ENCODE data around the gene USP12.
A peak's percentile ranks its signal among the peaks of the same experiment; 100 is the strongest.

Gene USP12

GRCh38 chr13:27101847-27102246 lies 69.8 kb downstream of the USP12 start:
- H3K27ac ChIP-seq = no peak overlapping the region
- TF ChIP-seq ZFX (IDR thresholded peaks at IDR 0.05) = no peak
- TF ChIP-seq CTCF (conservative IDR thresholded peaks at IDR 0.05) = no peak

- no peak overlapping the region for H3K27ac ChIP-seq
- TF ChIP-seq CTCF (conservative IDR thresholded peaks at IDR 0.05) (no peak), ZFX (IDR thresholded peaks at IDR 0.05) (no peak)
These were observed 70.3 kb downstream of the USP12 start for GRCh38 chr13:27101289-27101688.

- H3K27ac ChIP-seq = no peak overlapping the region
- TF ChIP-seq CTCF (conservative IDR thresholded peaks at IDR 0.05) = no peak
- TF ChIP-seq ZFX (IDR thresholded peaks at IDR 0.05) = no peak
These were observed 73.9 kb downstream of the USP12 start for GRCh38 chr13:27097691-27098090.

DNA sequence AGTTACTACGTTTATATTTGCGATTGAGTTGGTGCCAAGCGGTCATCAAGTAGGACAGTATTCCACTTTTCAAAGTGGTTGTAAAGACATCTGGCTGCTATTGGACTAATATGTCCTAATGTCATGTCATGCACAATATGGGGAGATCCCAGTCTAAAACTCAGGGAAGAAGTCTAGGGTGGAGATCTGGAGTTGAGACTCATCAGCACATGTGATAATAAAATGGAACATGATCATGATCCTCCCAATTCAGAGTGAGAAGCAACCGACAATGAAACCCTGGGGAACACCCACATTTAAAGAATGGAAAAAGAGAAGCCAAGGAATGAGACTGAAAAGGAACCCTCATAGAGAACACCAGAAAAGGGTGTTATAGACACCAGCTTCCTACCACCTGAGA lies 80.2 kb downstream of the USP12 start:
- no peak overlapping the region for H3K27ac ChIP-seq
- TF ChIP-seq ZFX (IDR thresholded peaks at IDR 0.05) (no peak), CTCF (conservative IDR thresholded peaks at IDR 0.05) (no peak)

GRCh38 chr13:27088619-27089018 lies 83.0 kb downstream of the USP12 start:
- TF ChIP-seq CTCF (conservative IDR thresholded peaks at IDR 0.05) (no peak), ZFX (IDR thresholded peaks at IDR 0.05) (no peak)
- no peak overlapping the region for H3K27ac ChIP-seq

DNA sequence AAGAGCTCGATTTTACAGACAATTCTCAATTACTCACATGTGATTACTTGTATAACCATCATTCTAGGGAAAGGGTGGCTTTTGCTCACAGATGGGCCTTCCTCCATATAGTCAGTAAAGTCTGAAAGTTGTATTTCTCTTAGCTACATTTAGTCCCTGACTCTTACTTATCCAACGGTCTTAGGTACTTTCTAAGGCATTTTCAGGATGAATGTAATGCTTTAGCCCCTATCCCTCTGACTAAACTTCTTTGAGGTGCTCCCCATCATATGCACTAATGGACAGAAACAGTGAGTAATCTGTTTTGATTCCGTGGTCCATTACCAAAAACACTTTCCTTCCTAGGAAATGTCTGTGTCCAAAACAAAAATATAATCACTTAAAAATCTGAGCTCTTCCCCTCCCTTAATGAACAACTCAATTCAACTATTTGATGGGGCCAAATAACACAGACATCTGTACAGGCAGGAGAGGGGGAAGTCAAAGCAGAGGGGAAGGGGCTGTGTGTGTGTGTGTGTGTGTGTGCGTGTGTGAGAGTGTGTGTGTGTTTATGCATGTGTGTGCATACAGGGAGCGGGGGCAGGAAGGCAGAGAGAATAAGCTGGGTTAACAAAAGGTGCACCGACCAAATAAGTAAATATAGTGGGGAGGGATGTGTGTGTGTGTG lies 84.9 kb downstream of the USP12 start:
- H3K27ac ChIP-seq = no peak overlapping the region
- TF ChIP-seq CTCF (conservative IDR thresholded peaks at IDR 0.05) (no peak), ZFX (IDR thresholded peaks at IDR 0.05) (no peak)

- 0 out of 2 replicates have a peak, but pooled peaks have one; percentile 16 for TF ChIP-seq ZFX (IDR thresholded peaks at IDR 0.05)
- TF ChIP-seq CTCF (conservative IDR thresholded peaks at IDR 0.05) = no peak
- no peak overlapping the region for H3K27ac ChIP-seq
These were observed 88.4 kb downstream of the USP12 start for GRCh38 chr13:27083183-27083582.

All from C4-2B (cell line).